PC-9 (cell line): Measurements from ENCODE around the gene TNFRSF14. TPM values are rescaled to one million over a fixed set of nuclear protein-coding genes. Genes with fewer than 3 reads are reported as not detected.

ENCODE experiments used
- BruUV-seq: library from RNA; stranded (reverse); fragments of 400-500 nt; replicated peaks from 2 replicates; lab custom pipeline; 2021; lab: Mats Ljungman, UMichigan
- CTCF ChIA-PET: fragments of 300-600 bp; sonication (Branson Sonifier 250); formaldehyde crosslinking; loops from one replicate; lab custom pipeline; 2022; ENCODE audit warnings: antibody characterized with exemption; lab: Charles Lee
- POLR2A ChIA-PET: fragments of 300-600 bp; sonication (Branson Sonifier 250); formaldehyde crosslinking; loops from one replicate; lab custom pipeline; 2022; ENCODE audit warnings: antibody characterized with exemption; ENCODE audit not compliant: unreplicated experiment; lab: Charles Lee
- DNase-seq, 2 experiments: peaks; one replicate each; pipeline versions ENCODE4 v3.0.0 to v3.0.0-alpha.2; 2015 to 2022; ENCODE audit warnings: mixed read lengths in 1 of 2
- H2AFZ ChIP-seq: fragments of 200-600 bp; sonication (generic); 2 replicates; pipeline ENCODE4 v1.8.1; 2017; ENCODE audit warnings: antibody characterized with exemption
- H3F3A ChIP-seq: fragments of 200-600 bp; sonication (generic); 2 replicates; pipeline ENCODE4 v1.8.1; 2017; ENCODE audit warnings: antibody characterized with exemption, mild to moderate bottlenecking, low read depth; ENCODE audit not compliant: insufficient read depth
- H3K27ac ChIP-seq: fragments of 200-600 bp; sonication (generic); 2 replicates; pipeline ENCODE4 v1.6.1; 2016; ENCODE audit warnings: mixed run types
- H3K27me3 ChIP-seq: fragments of 200-600 bp; sonication (generic); 2 replicates; pipeline ENCODE4 v1.6.1; 2016; ENCODE audit warnings: low read depth, mixed run types; ENCODE audit not compliant: insufficient read depth
- H3K36me3 ChIP-seq: fragments of 200-600 bp; sonication (generic); 2 replicates; pipeline ENCODE4 v1.6.1; 2016; ENCODE audit warnings: low read depth, mixed run types
- H3K4me1 ChIP-seq: fragments of 200-600 bp; sonication (generic); replicated peaks from 2 replicates; pipeline ENCODE4 v1.6.1; 2016; ENCODE audit warnings: mixed run types; ENCODE audit not compliant: insufficient read depth
- H3K4me2 ChIP-seq: fragments of 200-600 bp; sonication (generic); 2 replicates; pipeline ENCODE4 v1.6.1; 2017; ENCODE audit warnings: mixed run types
- H3K4me3 ChIP-seq: fragments of 200-600 bp; sonication (generic); 2 replicates; pipeline ENCODE4 v1.6.1; 2016; ENCODE audit warnings: mixed run types
- H3K79me2 ChIP-seq: fragments of 200-600 bp; sonication (generic); 2 replicates; pipeline ENCODE4 v1.6.1; 2017; ENCODE audit warnings: low read depth, mixed run types
- H3K9me2 ChIP-seq: fragments of 200-600 bp; sonication (generic); 2 replicates; pipeline ENCODE4 v1.8.1; 2017; ENCODE audit warnings: mild to moderate bottlenecking; ENCODE audit not compliant: insufficient read depth
- H3K9me3 ChIP-seq: fragments of 200-600 bp; sonication (generic); 2 replicates; pipeline ENCODE4 v1.8.1; 2016; ENCODE audit warnings: low read depth; ENCODE audit not compliant: insufficient read depth
- H4K20me1 ChIP-seq: fragments of 200-600 bp; sonication (generic); 2 replicates; pipeline ENCODE4 v1.8.1; 2017; ENCODE audit not compliant: insufficient read depth
- EZH2 ChIP-seq: fragments of 200-600 bp; sonication (generic); IDR thresholded peaks from 2 replicates; pipeline ENCODE4 v1.8.0; 2017; ENCODE audit warnings: antibody characterized with exemption, low read depth
- intact Hi-C: fragments of 100-400 bp; cut with micrococcal nuclease; formaldehyde crosslinking; loops from one replicate; pipeline ENCODE4 v1.10.0; 2022; ENCODE audit not compliant: unreplicated experiment
- total RNA-seq: library from RNA; stranded (reverse); gene quantifications from 2 replicates; pipeline ENCODE4 v1.2.3, GENCODE V29; 2021
- TF ChIP-seq, protein P1 (sequence below): fragments of 200-600 bp; sonication (generic); conservative IDR thresholded peaks from 2 replicates; pipeline ENCODE4 v1.6.1; 2017; ENCODE audit warnings: mixed run types, antibody characterized with exemption, mild to moderate bottlenecking, moderate library complexity

The TNFRSF14 gene
- total RNA-seq, 1 experiment from 2014 or later: 9.9 TPM

- ChIA-PET POLR2A (no interaction called here), CTCF (no interaction called here)
- no peaks in the 10 kb centered on the region for H3K9me2 ChIP-seq
- no peaks in the 10 kb centered on the region for H3K4me1 ChIP-seq
- peaks cover 1% of the 10 kb centered on the region; the same call in 1 of the 2 replicates for H3F3A ChIP-seq
- intact Hi-C loops: loop anchor here (5.0 to 10.0 kb wide), 2 partner anchors 55 to 177 kb away; partner anchors contain the start of gene PEX10
- no peaks in the 10 kb centered on the region for H3K36me3 ChIP-seq
- no peak overlapping the region for H3K4me2 ChIP-seq
- no peak overlapping the region for H3K27ac ChIP-seq
- H3K27me3 ChIP-seq: no peaks in the 10 kb centered on the region; the same call in 1 of the 2 replicates
- TF ChIP-seq, protein P1, sequence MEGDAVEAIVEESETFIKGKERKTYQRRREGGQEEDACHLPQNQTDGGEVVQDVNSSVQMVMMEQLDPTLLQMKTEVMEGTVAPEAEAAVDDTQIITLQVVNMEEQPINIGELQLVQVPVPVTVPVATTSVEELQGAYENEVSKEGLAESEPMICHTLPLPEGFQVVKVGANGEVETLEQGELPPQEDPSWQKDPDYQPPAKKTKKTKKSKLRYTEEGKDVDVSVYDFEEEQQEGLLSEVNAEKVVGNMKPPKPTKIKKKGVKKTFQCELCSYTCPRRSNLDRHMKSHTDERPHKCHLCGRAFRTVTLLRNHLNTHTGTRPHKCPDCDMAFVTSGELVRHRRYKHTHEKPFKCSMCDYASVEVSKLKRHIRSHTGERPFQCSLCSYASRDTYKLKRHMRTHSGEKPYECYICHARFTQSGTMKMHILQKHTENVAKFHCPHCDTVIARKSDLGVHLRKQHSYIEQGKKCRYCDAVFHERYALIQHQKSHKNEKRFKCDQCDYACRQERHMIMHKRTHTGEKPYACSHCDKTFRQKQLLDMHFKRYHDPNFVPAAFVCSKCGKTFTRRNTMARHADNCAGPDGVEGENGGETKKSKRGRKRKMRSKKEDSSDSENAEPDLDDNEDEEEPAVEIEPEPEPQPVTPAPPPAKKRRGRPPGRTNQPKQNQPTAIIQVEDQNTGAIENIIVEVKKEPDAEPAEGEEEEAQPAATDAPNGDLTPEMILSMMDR: no peak
- TF ChIP-seq EZH2: no peak
- no peak for DNase-seq
- no peaks in the 10 kb centered on the region for H4K20me1 ChIP-seq
- 0 out of 2 replicates have a peak, but pooled peaks cover 6% of the 10 kb centered on the region for H3K79me2 ChIP-seq
- H3K4me3 ChIP-seq: no peak overlapping the region
- no peak overlapping the region for H2AFZ ChIP-seq
- no peaks in the 10 kb centered on the region for H3K9me3 ChIP-seq
- no TSS peak for BruUV-seq
These were observed 33.5 kb downstream of the TNFRSF14 start for GRCh38 chr1:2589431-2590232.

DNA sequence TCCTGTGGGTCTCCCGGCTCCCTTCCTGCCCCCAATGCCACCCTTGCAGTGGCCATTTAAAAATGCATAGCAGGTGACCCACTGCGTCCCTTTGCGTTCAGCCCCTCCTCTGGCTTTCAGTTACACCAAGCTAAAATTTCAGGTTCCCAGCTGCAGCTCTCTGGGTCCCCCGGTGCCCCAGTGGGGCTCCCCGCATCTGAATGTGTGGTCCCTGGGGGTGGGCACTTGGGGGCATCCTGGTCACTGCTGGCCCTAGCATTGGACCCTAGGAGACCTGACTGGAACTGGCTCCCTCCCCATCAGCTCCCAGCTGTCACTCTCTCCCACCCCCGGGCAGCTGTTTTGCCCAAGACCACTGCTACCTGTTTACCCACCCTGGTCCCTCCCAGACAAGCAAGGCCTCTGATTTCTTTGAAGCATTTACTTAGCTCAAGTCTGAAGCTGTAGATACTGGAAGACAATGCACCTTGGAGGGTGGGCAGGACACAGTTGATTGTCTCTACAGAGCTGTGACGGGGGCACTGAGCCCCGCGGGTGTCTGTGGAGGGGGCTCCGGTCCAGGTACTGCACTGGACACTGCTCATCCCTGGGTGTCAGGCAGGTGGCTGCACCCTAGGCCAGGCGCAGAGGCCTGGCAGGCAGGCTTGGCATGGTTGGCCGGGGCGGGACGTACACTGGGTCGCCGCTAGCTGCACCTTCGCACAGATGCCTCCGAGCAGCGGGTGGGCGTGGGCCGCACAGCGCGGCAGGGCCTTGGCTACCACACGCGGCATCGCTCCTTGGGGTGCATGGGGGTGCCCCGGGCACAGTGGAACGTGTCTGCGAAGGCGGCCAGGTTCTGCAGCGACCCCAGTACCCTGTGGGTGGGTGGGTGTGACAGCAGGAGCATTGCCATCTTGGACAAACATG lies 34.3 kb downstream of the TNFRSF14 start:
- H3K9me3 ChIP-seq: no peaks in the 10 kb centered on the region

GRCh38 chr1:2591233-2591580 lies 35.0 kb downstream of the TNFRSF14 start:
- no peak overlapping the region for H3K4me2 ChIP-seq
- H3K79me2 ChIP-seq: no peaks in the 10 kb centered on the region
- no peaks in the 10 kb centered on the region for H4K20me1 ChIP-seq
- H3K36me3 ChIP-seq: no peaks in the 10 kb centered on the region
- no peaks in the 10 kb centered on the region for H3K9me2 ChIP-seq
- no peaks in the 10 kb centered on the region for H3F3A ChIP-seq
- no peak overlapping the region for H3K27ac ChIP-seq
- POLR2A ChIA-PET: no interaction called here
- no peak for DNase-seq
- CTCF ChIA-PET: no interaction called here
- TF ChIP-seq, protein P1: no peak
- no peak for TF ChIP-seq EZH2
- no peaks in the 10 kb centered on the region for H3K9me3 ChIP-seq
- H3K4me3 ChIP-seq: no peak overlapping the region
- H2AFZ ChIP-seq: no peak overlapping the region
- no TSS peak for BruUV-seq
- no peaks in the 10 kb centered on the region; the same call in 1 of the 2 replicates for H3K27me3 ChIP-seq
- intact Hi-C loops: no loop called here
- H3K4me1 ChIP-seq: no peaks in the 10 kb centered on the region

More for the DNA sequence above, 34.3 kb downstream of the TNFRSF14 start:
- no peaks in the 10 kb centered on the region for H3K9me2 ChIP-seq
- no peaks in the 10 kb centered on the region for H3F3A ChIP-seq
- no peak overlapping the region for H3K27ac ChIP-seq
- no peak overlapping the region for H2AFZ ChIP-seq
- no peaks in the 10 kb centered on the region for H3K4me1 ChIP-seq
- intact Hi-C loops: no loop called here
- H3K27me3 ChIP-seq: no peaks in the 10 kb centered on the region; the same call in 1 of the 2 replicates
- H3K4me3 ChIP-seq: no peak overlapping the region
- no peaks in the 10 kb centered on the region for H3K79me2 ChIP-seq
- no peak overlapping the region for H3K4me2 ChIP-seq
- ChIA-PET CTCF (no interaction called here), POLR2A (no interaction called here)
- H3K36me3 ChIP-seq: no peaks in the 10 kb centered on the region
- BruUV-seq: no TSS peak
- TF ChIP-seq, protein P1: no peak
- no peak for TF ChIP-seq EZH2
- no peak for DNase-seq
- H4K20me1 ChIP-seq: no peaks in the 10 kb centered on the region
